ENCODE results near the gene CCNI.
A peak's percentile ranks its signal among the peaks of the same experiment; 100 is the strongest.
"Not testable (repeated sequence)": the region's sequence is repeated elsewhere in the genome, so short reads cannot be mapped to it uniquely, and the experiment has no call there.

The CCNI gene

DNA sequence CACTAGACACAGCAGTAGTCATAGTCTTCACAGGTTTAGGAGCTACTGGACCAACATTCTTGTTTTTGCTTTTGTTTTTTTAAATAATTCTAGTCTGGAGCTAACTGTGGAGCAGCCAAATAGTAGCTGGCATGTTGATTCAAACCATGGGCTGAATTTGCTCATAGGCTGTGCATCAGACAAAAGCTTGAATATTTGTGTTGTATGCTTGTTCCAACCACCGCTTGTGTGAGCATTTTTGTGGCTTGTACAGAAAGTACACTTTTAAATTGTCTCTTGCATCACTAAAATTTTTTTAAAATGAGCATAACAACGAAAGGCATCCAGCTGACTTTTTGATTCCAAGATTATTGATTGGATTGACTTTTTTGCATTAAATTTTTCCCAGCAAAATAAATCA lies 39.6 kb downstream of the CCNI start:
- Histone ChIP-seq H3K4me2 (no peak overlapping the region), H3K36me3 (ENCODE audit: insufficient read depth) (no peaks in the 10 kb centered on the region; the same call in 1 of the 2 replicates), H2AFZ (ENCODE audit: low read depth) (no peak overlapping the region), H3K4me3 (IDR thresholded peaks at IDR 0.05; ENCODE audit: insufficient read depth, low read depth, low read length) (no peak overlapping the region), H3K27me3 (ENCODE audit: insufficient read depth, low read depth) (no peaks in the 10 kb centered on the region), H3K27ac (no peak overlapping the region), H3K9ac (no peak overlapping the region), H3K79me2 (ENCODE audit: insufficient read depth, low read depth) (no peaks in the 10 kb centered on the region), H4K20me1 (ENCODE audit: insufficient read depth) (no peaks in the 10 kb centered on the region), H3K4me1 (ENCODE audit: low read depth, poor library complexity, severe bottlenecking) (no peaks in the 10 kb centered on the region)
- TF ChIP-seq, protein P1, sequence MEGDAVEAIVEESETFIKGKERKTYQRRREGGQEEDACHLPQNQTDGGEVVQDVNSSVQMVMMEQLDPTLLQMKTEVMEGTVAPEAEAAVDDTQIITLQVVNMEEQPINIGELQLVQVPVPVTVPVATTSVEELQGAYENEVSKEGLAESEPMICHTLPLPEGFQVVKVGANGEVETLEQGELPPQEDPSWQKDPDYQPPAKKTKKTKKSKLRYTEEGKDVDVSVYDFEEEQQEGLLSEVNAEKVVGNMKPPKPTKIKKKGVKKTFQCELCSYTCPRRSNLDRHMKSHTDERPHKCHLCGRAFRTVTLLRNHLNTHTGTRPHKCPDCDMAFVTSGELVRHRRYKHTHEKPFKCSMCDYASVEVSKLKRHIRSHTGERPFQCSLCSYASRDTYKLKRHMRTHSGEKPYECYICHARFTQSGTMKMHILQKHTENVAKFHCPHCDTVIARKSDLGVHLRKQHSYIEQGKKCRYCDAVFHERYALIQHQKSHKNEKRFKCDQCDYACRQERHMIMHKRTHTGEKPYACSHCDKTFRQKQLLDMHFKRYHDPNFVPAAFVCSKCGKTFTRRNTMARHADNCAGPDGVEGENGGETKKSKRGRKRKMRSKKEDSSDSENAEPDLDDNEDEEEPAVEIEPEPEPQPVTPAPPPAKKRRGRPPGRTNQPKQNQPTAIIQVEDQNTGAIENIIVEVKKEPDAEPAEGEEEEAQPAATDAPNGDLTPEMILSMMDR (conservative IDR thresholded peaks at IDR 0.05; ENCODE audit: low read depth, low read length): no peak

DNA sequence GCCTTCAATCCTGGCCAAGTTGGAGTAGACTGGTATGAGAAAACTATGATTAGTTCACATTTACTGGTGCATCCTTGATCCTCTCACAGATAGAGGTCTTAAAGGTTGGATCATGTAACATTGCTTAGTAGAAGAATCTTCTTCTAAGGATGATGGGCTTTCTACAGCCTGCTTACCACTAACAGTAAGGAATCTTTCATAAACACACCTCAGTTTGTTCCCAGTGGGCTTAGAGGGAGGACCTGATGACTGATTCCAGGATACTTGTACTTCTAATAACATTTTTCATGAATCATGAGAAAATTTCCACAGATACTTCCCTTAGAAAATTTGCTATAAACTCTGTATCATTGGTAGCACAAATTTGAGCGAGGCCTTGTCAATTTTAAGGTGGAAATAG lies 40.6 kb downstream of the CCNI start:
- Histone ChIP-seq H3K27me3 (ENCODE audit: insufficient read depth, low read depth) (no peaks in the 10 kb centered on the region), H3K36me3 (ENCODE audit: insufficient read depth) (no peaks in the 10 kb centered on the region; the same call in 1 of the 2 replicates), H3K4me2 (no peak overlapping the region), H3K4me3 (IDR thresholded peaks at IDR 0.05; ENCODE audit: insufficient read depth, low read depth, low read length) (no peak overlapping the region), H3K79me2 (ENCODE audit: insufficient read depth, low read depth) (no peaks in the 10 kb centered on the region), H3K27ac (no peak overlapping the region), H2AFZ (ENCODE audit: low read depth) (no peak overlapping the region), H3K4me1 (ENCODE audit: low read depth, poor library complexity, severe bottlenecking) (no peaks in the 10 kb centered on the region), H4K20me1 (ENCODE audit: insufficient read depth) (no peaks in the 10 kb centered on the region), H3K9ac (no peak overlapping the region)
- TF ChIP-seq, protein P1 (conservative IDR thresholded peaks at IDR 0.05; ENCODE audit: low read depth, low read length): no peak

DNA sequence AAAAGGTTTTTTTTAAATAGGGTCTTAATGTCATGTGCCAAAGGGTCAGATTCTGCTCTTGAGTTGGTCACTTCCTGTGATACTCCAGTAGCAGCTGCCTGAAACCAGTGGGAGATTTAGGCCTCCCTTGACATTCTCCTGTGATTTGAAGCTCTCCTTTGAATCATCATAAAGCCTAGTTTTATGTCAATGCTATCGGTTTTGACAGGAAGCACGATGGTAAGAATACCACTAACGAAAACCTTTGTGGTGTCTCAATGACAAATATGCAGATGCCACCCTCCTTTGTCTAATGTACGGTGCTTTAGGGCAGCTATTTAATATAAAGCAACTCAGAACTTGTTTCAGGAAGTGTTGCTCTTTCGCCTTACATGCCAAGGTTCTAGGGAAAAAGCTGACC lies 44.2 kb downstream of the CCNI start:
- TF ChIP-seq, protein P1 (conservative IDR thresholded peaks at IDR 0.05; ENCODE audit: low read depth, low read length): no peak
- H3K36me3 ChIP-seq (ENCODE audit: insufficient read depth): no peaks in the 10 kb centered on the region; the same call in 1 of the 2 replicates
- H3K4me1 ChIP-seq (ENCODE audit: low read depth, poor library complexity, severe bottlenecking): peaks cover 21% of the 10 kb centered on the region
- no peak overlapping the region for H3K27ac ChIP-seq
- no peak overlapping the region for H3K9ac ChIP-seq
- H4K20me1 ChIP-seq (ENCODE audit: insufficient read depth): no peaks in the 10 kb centered on the region
- H3K27me3 ChIP-seq (ENCODE audit: insufficient read depth, low read depth): no peaks in the 10 kb centered on the region
- no peak overlapping the region for H2AFZ ChIP-seq (ENCODE audit: low read depth)
- no peaks in the 10 kb centered on the region for H3K79me2 ChIP-seq (ENCODE audit: insufficient read depth, low read depth)
- H3K4me2 ChIP-seq: no peak overlapping the region
- no peak overlapping the region for H3K4me3 ChIP-seq (IDR thresholded peaks at IDR 0.05; ENCODE audit: insufficient read depth, low read depth, low read length)

DNA sequence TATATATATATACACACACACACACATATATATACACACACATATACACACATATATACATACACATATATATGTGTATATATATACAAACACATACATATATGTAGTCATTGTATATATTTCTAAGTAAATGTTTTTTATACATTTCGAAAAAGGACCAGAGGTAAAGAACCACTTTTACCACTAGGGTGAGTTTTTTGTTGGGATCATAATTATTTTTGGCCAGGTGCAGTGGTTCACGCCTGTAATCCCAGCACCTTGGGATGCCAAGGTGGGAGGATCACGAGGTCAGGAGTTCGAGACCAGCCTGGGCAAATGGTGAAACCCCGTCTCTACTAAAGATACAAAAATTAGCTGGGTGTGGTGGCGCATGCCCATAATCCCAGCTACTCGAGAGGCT lies 46.0 kb downstream of the CCNI start:
- H3K4me3 ChIP-seq (IDR thresholded peaks at IDR 0.05; ENCODE audit: insufficient read depth, low read depth, low read length); H3K4me2 ChIP-seq; H3K9ac ChIP-seq; H3K27ac ChIP-seq; H3K36me3 ChIP-seq (ENCODE audit: insufficient read depth); H3K27me3 ChIP-seq (ENCODE audit: insufficient read depth, low read depth); H3K79me2 ChIP-seq (ENCODE audit: insufficient read depth, low read depth); H4K20me1 ChIP-seq (ENCODE audit: insufficient read depth); H2AFZ ChIP-seq (ENCODE audit: low read depth): not testable (repeated sequence)
- H3K4me1 ChIP-seq (ENCODE audit: low read depth, poor library complexity, severe bottlenecking): peaks cover 39% of the 10 kb centered on the region
- TF ChIP-seq, protein P1 (conservative IDR thresholded peaks at IDR 0.05; ENCODE audit: low read depth, low read length): 0 out of 2 replicates have a peak, but pooled peaks have one; percentile 24
